GM23338 (cell line): Measurements from ENCODE around the gene ARL13B. TPM values are rescaled to one million over a fixed set of nuclear protein-coding genes. Genes with fewer than 3 reads are reported as not detected.

Experiments
- ATAC-seq: fragments of 200-7000 bp; cut with Tn5 transposase; 3 replicates; pipeline ENCODE4 v1.9.1; 2020
- DNase-seq: peaks from one replicate; pipeline ENCODE4 v3.0.0-alpha.2; 2015; ENCODE audit warnings: low spot score
- H2AFZ ChIP-seq: fragments of 200-600 bp; sonication (generic); 2 replicates; pipeline ENCODE4 v1.8.0; 2016; ENCODE audit warnings: antibody characterized with exemption, mild to moderate bottlenecking, moderate library complexity
- H3F3A ChIP-seq: fragments of 200-600 bp; sonication (generic); replicated peaks from 2 replicates; pipeline ENCODE4 v1.8.0; 2017; ENCODE audit warnings: antibody characterized with exemption, mixed run types, low read depth
- H3K27ac ChIP-seq: fragments of 200-600 bp; sonication (generic); 2 replicates; pipeline ENCODE4 v1.6.1; 2016; ENCODE audit warnings: low read depth
- H3K27me3 ChIP-seq: fragments of 200-600 bp; sonication (generic); 2 replicates; pipeline ENCODE4 v1.8.0; 2016; ENCODE audit warnings: mild to moderate bottlenecking, mixed run types, moderate library complexity; ENCODE audit not compliant: insufficient read depth
- H3K36me3 ChIP-seq: fragments of 200-600 bp; sonication (generic); 2 replicates; pipeline ENCODE4 v1.8.0; 2016; ENCODE audit warnings: mild to moderate bottlenecking; ENCODE audit not compliant: insufficient read depth
- H3K4me1 ChIP-seq: fragments of 200-600 bp; sonication (generic); 2 replicates; pipeline ENCODE4 v1.8.0; 2016; ENCODE audit warnings: mild to moderate bottlenecking, moderate library complexity; ENCODE audit not compliant: insufficient read depth
- H3K4me2 ChIP-seq: fragments of 200-600 bp; sonication (generic); 2 replicates; pipeline ENCODE4 v1.7.1; 2017; ENCODE audit warnings: mixed run types
- H3K4me3 ChIP-seq: fragments of 200-600 bp; sonication (generic); 2 replicates; pipeline ENCODE4 v1.6.1; 2016; ENCODE audit warnings: mixed run types
- H3K79me2 ChIP-seq: fragments of 200-600 bp; sonication (generic); replicated peaks from 2 replicates; pipeline ENCODE4 v1.8.0; 2017; ENCODE audit warnings: mild to moderate bottlenecking; ENCODE audit not compliant: insufficient read depth
- H3K9me2 ChIP-seq: fragments of 200-600 bp; sonication (generic); 2 replicates; pipeline ENCODE4 v1.8.0; 2017; ENCODE audit not compliant: insufficient read depth
- H4K20me1 ChIP-seq: fragments of 200-600 bp; sonication (generic); replicated peaks from 2 replicates; pipeline ENCODE4 v1.8.0; 2017; ENCODE audit warnings: mild to moderate bottlenecking; ENCODE audit not compliant: insufficient read depth
- H3K27ac Mint-ChIP-seq: 2 replicates; pipeline ENCODE4 v1.8.0; 2020; ENCODE audit warnings: inconsistent platforms, mild to moderate bottlenecking, moderate library complexity, mixed read lengths
- H3K27me3 Mint-ChIP-seq: 3 replicates; pipeline ENCODE4 v1.8.0; 2022; ENCODE audit warnings: low read depth, mild to moderate bottlenecking, moderate library complexity, mixed read lengths, inconsistent platforms; ENCODE audit not compliant: insufficient read depth, poor library complexity
- H3K36me3 Mint-ChIP-seq: 3 replicates; pipeline ENCODE4 v1.8.0; 2021; ENCODE audit warnings: low read depth, mild to moderate bottlenecking, inconsistent platforms, moderate library complexity, mixed read lengths
- H3K4me1 Mint-ChIP-seq: 3 replicates; pipeline ENCODE4 v1.8.0; 2020; ENCODE audit warnings: mild to moderate bottlenecking, inconsistent platforms, mixed read lengths
- H3K4me3 Mint-ChIP-seq: 3 replicates; pipeline ENCODE4 v1.8.0; 2021; ENCODE audit warnings: moderate library complexity, mild to moderate bottlenecking, inconsistent platforms, mixed read lengths
- H3K9me3 Mint-ChIP-seq: 3 replicates; pipeline ENCODE4 v1.8.0; 2020; ENCODE audit warnings: moderate library complexity, mild to moderate bottlenecking, inconsistent platforms, mixed read lengths
- CREB1 ChIP-seq: fragments of 250-450 bp; sonication (Bioruptor Pico); IDR thresholded peaks from 2 replicates; pipeline ENCODE4 v1.5.0; 2020; ENCODE audit warnings: low read depth, mild to moderate bottlenecking, moderate library complexity
- ETS1 ChIP-seq: IDR thresholded peaks from 2 replicates; pipeline ENCODE4 v1.6.1; 2016; ENCODE audit warnings: antibody characterized with exemption
- EZH2 ChIP-seq: fragments of 200-600 bp; sonication (generic); IDR thresholded peaks from one replicate; pipeline ENCODE4 v1.8.0; 2017; ENCODE audit warnings: antibody characterized with exemption, mild to moderate bottlenecking, low read depth; ENCODE audit not compliant: unreplicated experiment
- EZH2phosphoT487 ChIP-seq: fragments of 200-600 bp; sonication (generic); IDR thresholded peaks from one replicate; pipeline ENCODE4 v1.8.1; 2018; ENCODE audit warnings: antibody characterized with exemption; ENCODE audit not compliant: unreplicated experiment
- JUNB ChIP-seq: IDR thresholded peaks from one replicate; pipeline ENCODE4 v1.6.1; 2016; ENCODE audit warnings: antibody characterized with exemption; ENCODE audit not compliant: unreplicated experiment
- NANOG ChIP-seq: IDR thresholded peaks from 2 replicates; pipeline ENCODE4 v1.6.1; 2016; ENCODE audit warnings: antibody characterized with exemption, borderline replicate concordance
- POLR2AphosphoS5 ChIP-seq: IDR thresholded peaks from 2 replicates; pipeline ENCODE4 v1.6.1; 2016; ENCODE audit warnings: antibody characterized with exemption, low read depth
- REST ChIP-seq: IDR thresholded peaks from one replicate; pipeline ENCODE4 v1.6.1; 2018; ENCODE audit warnings: antibody characterized with exemption; ENCODE audit not compliant: unreplicated experiment
- STAT1 ChIP-seq: IDR thresholded peaks from one replicate; pipeline ENCODE4 v1.6.1; 2016; ENCODE audit warnings: antibody characterized with exemption; ENCODE audit not compliant: unreplicated experiment
- ZNF114 ChIP-seq: fragments of 250-450 bp; sonication (Bioruptor Pico); IDR thresholded peaks from 2 replicates; pipeline ENCODE4 v1.5.0; 2020; ENCODE audit warnings: mild to moderate bottlenecking, moderate library complexity
- ZNF331 ChIP-seq: fragments of 250-450 bp; sonication (Bioruptor Pico); IDR thresholded peaks from 2 replicates; pipeline ENCODE4 v1.5.0; 2020; ENCODE audit warnings: low read depth, mild to moderate bottlenecking, moderate library complexity
- polyA plus RNA-seq: library from polyadenylated mRNA; unstranded; fragments of >200 nt; fragmentation: Nextera tagmentation; extraction: Ambion mirVana; gene quantifications from 2 replicates; pipeline ENCODE4 v1.2.1, GENCODE V29; 2016
- total RNA-seq: library from RNA; depleted of rRNA; stranded (reverse); fragments of >200 nt; shearing (Covaris generic); gene quantifications from 2 replicates; pipeline ENCODE4 v1.2.3, GENCODE V29; 2014
- TF ChIP-seq, protein P1 (sequence below), 2 experiments: fragments of 200-600 bp in 1 of 2; sonication (generic) in 1 of 2; conservative IDR thresholded peaks; 2 replicates each; pipeline versions ENCODE4 v1.5.1 to v1.6.1; 2016 to 2017; ENCODE audit warnings: antibody characterized with exemption in 2 of 2, low read depth in 2 of 2, mild to moderate bottlenecking in 2 of 2, moderate library complexity in 1 of 2
- TF ChIP-seq, protein P2 (sequence below): fragments of 250-450 bp; sonication (Bioruptor Pico); IDR thresholded peaks from 2 replicates; pipeline ENCODE4 v1.5.0; 2020; ENCODE audit warnings: mild to moderate bottlenecking, moderate library complexity

Gene ARL13B
- total and polyA plus RNA-seq, 2 experiments from 2014 or later = 7.9 to 17.1 TPM

- H3K4me3 Mint-ChIP-seq = no peak overlapping the region
- Histone ChIP-seq H3K79me2 (0 out of 2 replicates have a peak, but pooled peaks cover 5% of the 10 kb centered on the region), H3K27ac (no peak overlapping the region), H3K27me3 (no peaks in the 10 kb centered on the region), H2AFZ (no peak overlapping the region), H3F3A (no peaks in the 10 kb centered on the region), H3K4me3 (no peak overlapping the region), H4K20me1 (no peaks in the 10 kb centered on the region), H3K9me2 (no peaks in the 10 kb centered on the region), H3K4me1 (no peaks in the 10 kb centered on the region), H3K4me2 (no peak overlapping the region), H3K36me3 (no peaks in the 10 kb centered on the region)
- DNase-seq (peak; percentile 27), ATAC-seq (no peak)
- H3K36me3 Mint-ChIP-seq = no peaks in the 10 kb centered on the region
- no peaks in the 10 kb centered on the region for H3K9me3 Mint-ChIP-seq
- no peaks in the 10 kb centered on the region for H3K4me1 Mint-ChIP-seq
- TF ChIP-seq, protein P1, sequence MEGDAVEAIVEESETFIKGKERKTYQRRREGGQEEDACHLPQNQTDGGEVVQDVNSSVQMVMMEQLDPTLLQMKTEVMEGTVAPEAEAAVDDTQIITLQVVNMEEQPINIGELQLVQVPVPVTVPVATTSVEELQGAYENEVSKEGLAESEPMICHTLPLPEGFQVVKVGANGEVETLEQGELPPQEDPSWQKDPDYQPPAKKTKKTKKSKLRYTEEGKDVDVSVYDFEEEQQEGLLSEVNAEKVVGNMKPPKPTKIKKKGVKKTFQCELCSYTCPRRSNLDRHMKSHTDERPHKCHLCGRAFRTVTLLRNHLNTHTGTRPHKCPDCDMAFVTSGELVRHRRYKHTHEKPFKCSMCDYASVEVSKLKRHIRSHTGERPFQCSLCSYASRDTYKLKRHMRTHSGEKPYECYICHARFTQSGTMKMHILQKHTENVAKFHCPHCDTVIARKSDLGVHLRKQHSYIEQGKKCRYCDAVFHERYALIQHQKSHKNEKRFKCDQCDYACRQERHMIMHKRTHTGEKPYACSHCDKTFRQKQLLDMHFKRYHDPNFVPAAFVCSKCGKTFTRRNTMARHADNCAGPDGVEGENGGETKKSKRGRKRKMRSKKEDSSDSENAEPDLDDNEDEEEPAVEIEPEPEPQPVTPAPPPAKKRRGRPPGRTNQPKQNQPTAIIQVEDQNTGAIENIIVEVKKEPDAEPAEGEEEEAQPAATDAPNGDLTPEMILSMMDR (conservative IDR thresholded peaks at IDR 0.05; ENCODE audit: low read depth in 2 of 2) = no peak
- TF ChIP-seq NANOG (no peak), EZH2 (no peak), EZH2phosphoT487 (no peak), ZNF114 (CRISPR knock-in tag) (no peak), CREB1 (CRISPR knock-in tag) (no peak), JUNB (no peak), ZNF331 (CRISPR knock-in tag) (no peak), POLR2AphosphoS5 (no peak), STAT1 (no peak), REST (no peak), ETS1 (no peak)
- TF ChIP-seq, protein P2, sequence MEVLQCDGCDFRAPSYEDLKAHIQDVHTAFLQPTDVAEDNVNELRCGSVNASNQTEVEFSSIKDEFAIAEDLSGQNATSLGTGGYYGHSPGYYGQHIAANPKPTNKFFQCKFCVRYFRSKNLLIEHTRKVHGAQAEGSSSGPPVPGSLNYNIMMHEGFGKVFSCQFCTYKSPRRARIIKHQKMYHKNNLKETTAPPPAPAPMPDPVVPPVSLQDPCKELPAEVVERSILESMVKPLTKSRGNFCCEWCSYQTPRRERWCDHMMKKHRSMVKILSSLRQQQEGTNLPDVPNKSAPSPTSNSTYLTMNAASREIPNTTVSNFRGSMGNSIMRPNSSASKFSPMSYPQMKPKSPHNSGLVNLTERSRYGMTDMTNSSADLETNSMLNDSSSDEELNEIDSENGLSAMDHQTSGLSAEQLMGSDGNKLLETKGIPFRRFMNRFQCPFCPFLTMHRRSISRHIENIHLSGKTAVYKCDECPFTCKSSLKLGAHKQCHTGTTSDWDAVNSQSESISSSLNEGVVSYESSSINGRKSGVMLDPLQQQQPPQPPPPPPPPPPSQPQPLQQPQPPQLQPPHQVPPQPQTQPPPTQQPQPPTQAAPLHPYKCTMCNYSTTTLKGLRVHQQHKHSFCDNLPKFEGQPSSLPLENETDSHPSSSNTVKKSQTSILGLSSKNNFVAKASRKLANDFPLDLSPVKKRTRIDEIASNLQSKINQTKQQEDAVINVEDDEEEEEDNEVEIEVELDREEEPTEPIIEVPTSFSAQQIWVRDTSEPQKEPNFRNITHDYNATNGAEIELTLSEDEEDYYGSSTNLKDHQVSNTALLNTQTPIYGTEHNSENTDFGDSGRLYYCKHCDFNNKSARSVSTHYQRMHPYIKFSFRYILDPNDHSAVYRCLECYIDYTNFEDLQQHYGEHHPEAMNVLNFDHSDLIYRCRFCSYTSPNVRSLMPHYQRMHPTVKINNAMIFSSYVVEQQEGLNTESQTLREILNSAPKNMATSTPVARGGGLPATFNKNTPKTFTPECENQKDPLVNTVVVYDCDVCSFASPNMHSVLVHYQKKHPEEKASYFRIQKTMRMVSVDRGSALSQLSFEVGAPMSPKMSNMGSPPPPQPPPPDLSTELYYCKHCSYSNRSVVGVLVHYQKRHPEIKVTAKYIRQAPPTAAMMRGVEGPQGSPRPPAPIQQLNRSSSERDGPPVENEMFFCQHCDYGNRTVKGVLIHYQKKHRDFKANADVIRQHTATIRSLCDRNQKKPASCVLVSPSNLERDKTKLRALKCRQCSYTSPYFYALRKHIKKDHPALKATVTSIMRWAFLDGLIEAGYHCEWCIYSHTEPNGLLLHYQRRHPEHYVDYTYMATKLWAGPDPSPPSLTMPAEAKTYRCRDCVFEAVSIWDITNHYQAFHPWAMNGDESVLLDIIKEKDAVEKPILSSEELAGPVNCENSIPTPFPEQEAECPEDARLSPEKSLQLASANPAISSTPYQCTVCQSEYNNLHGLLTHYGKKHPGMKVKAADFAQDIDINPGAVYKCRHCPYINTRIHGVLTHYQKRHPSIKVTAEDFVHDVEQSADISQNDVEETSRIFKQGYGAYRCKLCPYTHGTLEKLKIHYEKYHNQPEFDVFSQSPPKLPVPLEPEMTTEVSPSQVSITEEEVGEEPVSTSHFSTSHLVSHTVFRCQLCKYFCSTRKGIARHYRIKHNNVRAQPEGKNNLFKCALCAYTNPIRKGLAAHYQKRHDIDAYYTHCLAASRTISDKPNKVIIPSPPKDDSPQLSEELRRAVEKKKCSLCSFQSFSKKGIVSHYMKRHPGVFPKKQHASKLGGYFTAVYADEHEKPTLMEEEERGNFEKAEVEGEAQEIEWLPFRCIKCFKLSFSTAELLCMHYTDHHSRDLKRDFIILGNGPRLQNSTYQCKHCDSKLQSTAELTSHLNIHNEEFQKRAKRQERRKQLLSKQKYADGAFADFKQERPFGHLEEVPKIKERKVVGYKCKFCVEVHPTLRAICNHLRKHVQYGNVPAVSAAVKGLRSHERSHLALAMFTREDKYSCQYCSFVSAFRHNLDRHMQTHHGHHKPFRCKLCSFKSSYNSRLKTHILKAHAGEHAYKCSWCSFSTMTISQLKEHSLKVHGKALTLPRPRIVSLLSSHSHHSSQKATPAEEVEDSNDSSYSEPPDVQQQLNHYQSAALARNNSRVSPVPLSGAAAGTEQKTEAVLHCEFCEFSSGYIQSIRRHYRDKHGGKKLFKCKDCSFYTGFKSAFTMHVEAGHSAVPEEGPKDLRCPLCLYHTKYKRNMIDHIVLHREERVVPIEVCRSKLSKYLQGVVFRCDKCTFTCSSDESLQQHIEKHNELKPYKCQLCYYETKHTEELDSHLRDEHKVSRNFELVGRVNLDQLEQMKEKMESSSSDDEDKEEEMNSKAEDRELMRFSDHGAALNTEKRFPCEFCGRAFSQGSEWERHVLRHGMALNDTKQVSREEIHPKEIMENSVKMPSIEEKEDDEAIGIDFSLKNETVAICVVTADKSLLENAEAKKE = no peak
- H3K27me3 Mint-ChIP-seq = no peaks in the 10 kb centered on the region
- H3K27ac Mint-ChIP-seq = no peak overlapping the region
Observed at GRCh38 chr3:94083261-94083660, 103.3 kb downstream of the ARL13B start.
